Activated CD8-positive, alpha-beta T cell treated with anti-CD3 and anti-CD28 coated beads for 36 hours (primary cell): Measurements from ENCODE around the gene ERFL. TPM values are rescaled to one million over a fixed set of nuclear protein-coding genes. Genes with fewer than 3 reads are reported as not detected.

ENCODE experiments used
- ATAC-seq: fragments of 200-7000 bp; cut with Tn5 transposase; one replicate; pipeline ENCODE4 v1.10.0; 2021; ENCODE audit warnings: mild to moderate bottlenecking, moderate library complexity
- CTCF ChIA-PET: fragments of 350-600 bp; sonication (Branson Sonifier 250); formaldehyde crosslinking; loops from one replicate; lab custom pipeline; 2021; ENCODE audit warnings: antibody characterized with exemption; lab: Charles Lee
- POLR2A ChIA-PET: fragments of 350-600 bp; sonication (Branson Sonifier 250); formaldehyde crosslinking; loops from one replicate; lab custom pipeline; 2021; ENCODE audit warnings: antibody characterized with exemption; lab: Charles Lee
- DNase-seq: peaks from one replicate; pipeline ENCODE4 v3.0.0-alpha.2; 2020
- H3K27ac Mint-ChIP-seq: one replicate; pipeline ENCODE4 v1.8.0; 2021; ENCODE audit warnings: mild to moderate bottlenecking, mixed read lengths
- H3K27me3 Mint-ChIP-seq: one replicate; pipeline ENCODE4 v1.8.0; 2021; ENCODE audit warnings: mixed read lengths
- H3K36me3 Mint-ChIP-seq: one replicate; pipeline ENCODE4 v1.8.0; 2021; ENCODE audit warnings: low read depth, mixed read lengths
- H3K4me1 Mint-ChIP-seq: one replicate; pipeline ENCODE4 v1.8.0; 2021; ENCODE audit warnings: low read depth, mixed read lengths
- H3K4me3 Mint-ChIP-seq: one replicate; pipeline ENCODE4 v1.8.0; 2021; ENCODE audit warnings: mild to moderate bottlenecking, moderate library complexity, mixed read lengths
- H3K9me3 Mint-ChIP-seq: one replicate; pipeline ENCODE4 v1.8.0; 2021; ENCODE audit warnings: mixed read lengths
- CTCF ChIP-seq: fragments of 200-600 bp; IDR thresholded peaks from one replicate; pipeline ENCODE4 v1.8.0; 2022; ENCODE audit warnings: antibody characterized with exemption, mild to moderate bottlenecking
- intact Hi-C: fragments of 100-400 bp; cut with micrococcal nuclease; formaldehyde crosslinking; loops from one replicate; pipeline ENCODE4 v1.10.0; 2022
- total RNA-seq, 2 experiments: library from RNA; stranded (reverse); gene quantifications; one replicate each; pipeline ENCODE4 v1.2.3, GENCODE V29; 2021

ERFL gene
- total RNA-seq, 2 experiments from 2014 or later, result 1.5 to 1.6 TPM

- ATAC-seq, result peak; percentile 87
These were observed 17.0 kb upstream of the ERFL start for GRCh38 chr19:41945135-41945766.

GRCh38 chr19:41944336-41944735 is 16.1 kb upstream of the ERFL start:
- intact Hi-C loops, result no loop called here
- peak overlapping the region; percentile 94 for H3K27ac Mint-ChIP-seq
- H3K36me3 Mint-ChIP-seq, result peaks cover 3% of the 10 kb centered on the region
- CTCF ChIA-PET, result interaction anchor here (1.0 to 9.8 kb wide), 7 partner anchors 7 to 72 kb away, joined by 6 to 110 read pairs (median 9); partner anchors contain the start of gene RABAC1
- H3K4me3 Mint-ChIP-seq, result no peak overlapping the region
- no peak for TF ChIP-seq CTCF
- ATAC-seq, result no peak
- H3K9me3 Mint-ChIP-seq, result no peaks in the 10 kb centered on the region
- H3K4me1 Mint-ChIP-seq, result peaks cover 57% of the 10 kb centered on the region
- POLR2A ChIA-PET, result interaction anchor here (1.0 to 5.2 kb wide), 8 partner anchors 15 to 85 kb away, joined by 3 to 78 read pairs (median 22); partner anchors contain the start of genes ARHGEF1, CD79A, ERFL and RABAC1
- H3K27me3 Mint-ChIP-seq, result peaks cover 8% of the 10 kb centered on the region
- peak; percentile 38 for DNase-seq

More at GRCh38 chr19:41945135-41945766, 17.0 kb upstream of the ERFL start:
- Mint-ChIP-seq H3K27ac (peak overlapping the region; percentile 94), H3K4me3 (peak overlapping the region; percentile 56), H3K9me3 (no peaks in the 10 kb centered on the region), H3K4me1 (peaks cover 61% of the 10 kb centered on the region), H3K27me3 (peaks cover 8% of the 10 kb centered on the region), H3K36me3 (peaks cover 3% of the 10 kb centered on the region)
- no peak for TF ChIP-seq CTCF
- POLR2A ChIA-PET, result interaction anchor here (0.9 to 5.2 kb wide), 17 partner anchors 8 to 86 kb away, joined by 3 to 78 read pairs (median 4); partner anchors contain the start of genes ARHGEF1, CD79A, ERFL and RABAC1
- DNase-seq, result peak; percentile 99
- CTCF ChIA-PET, result interaction anchor here (0.8 to 9.8 kb wide), 15 partner anchors 8 to 109 kb away, joined by 3 to 110 read pairs (median 6); partner anchors contain the start of genes RABAC1 and RPS19
- intact Hi-C loops, result loop anchor here (5.0 kb wide), 2 partner anchors 58 to 73 kb away; no protein-coding TSS in a partner anchor

GRCh38 chr19:41941410-41942202 is 13.4 kb upstream of the ERFL start:
- intact Hi-C loops, result no loop called here
- Mint-ChIP-seq H3K36me3 (peaks cover 3% of the 10 kb centered on the region), H3K9me3 (no peaks in the 10 kb centered on the region), H3K27me3 (peaks cover 11% of the 10 kb centered on the region), H3K27ac (peak overlapping the region; percentile 62), H3K4me3 (peak overlapping the region; percentile 55), H3K4me1 (peaks cover 47% of the 10 kb centered on the region)
- ChIA-PET POLR2A (interaction anchor here (0.8 to 3.4 kb wide), 6 partner anchors 11 to 81 kb away, joined by 3 to 22 read pairs (median 6); partner anchors contain the start of genes ERFL and RPS19), CTCF (interaction anchor here (1.4 to 4.2 kb wide), 3 partner anchors 10 to 83 kb away, joined by 3 to 18 read pairs (median 15); partner anchors contain the start of gene RABAC1)
- TF ChIP-seq CTCF, result no peak
- no peak for DNase-seq
- no peak for ATAC-seq

GRCh38 chr19:41940731-41941409 is 12.6 kb upstream of the ERFL start:
- Mint-ChIP-seq H3K27ac (peak overlapping the region; percentile 90), H3K4me1 (peaks cover 47% of the 10 kb centered on the region), H3K4me3 (peak overlapping the region; percentile 78), H3K27me3 (peaks cover 13% of the 10 kb centered on the region), H3K36me3 (peaks cover 3% of the 10 kb centered on the region), H3K9me3 (no peaks in the 10 kb centered on the region)
- ChIA-PET CTCF (interaction anchor here (2.5 to 4.2 kb wide), 2 partner anchors 11 to 18 kb away, joined by 15 to 18 read pairs; partner anchors contain the start of gene RABAC1), POLR2A (interaction anchor here (0.8 to 3.4 kb wide), 3 partner anchors 11 to 81 kb away, joined by 4 to 22 read pairs (median 12); partner anchors contain the start of gene RPS19)
- intact Hi-C loops, result no loop called here
- no peak for TF ChIP-seq CTCF
- ATAC-seq (no peak), DNase-seq (no peak)
